Hematopoietic multipotent progenitor cell treated with erythropoietin and hydrocortisone succinate and interleukin-3 and kit ligand, for 6 days (in vitro differentiated cells): ENCODE results near the gene RNASE12.
"Not testable (repeated sequence)": the region's sequence is repeated elsewhere in the genome, so short reads cannot be mapped to it uniquely, and the experiment has no call there.

Experiments
- DNase-seq: peaks from one replicate; pipeline ENCODE4 v3.0.0-alpha.2; 2015

RNASE12 gene

GRCh38 chr14:20613094-20614037, 22.2 kb upstream of the RNASE12 start:
- DNase-seq, result peak; percentile 98

- no peak for DNase-seq
These were observed 21.2 kb upstream of the RNASE12 start for GRCh38 chr14:20612403-20612802.

GRCh38 chr14:20611277-20611676, 20.1 kb upstream of the RNASE12 start:
- DNase-seq, result no peak

GRCh38 chr14:20610002-20610765, 19.0 kb upstream of the RNASE12 start:
- peak; percentile 86 for DNase-seq

GRCh38 chr14:20609215-20610001, 18.2 kb upstream of the RNASE12 start:
- DNase-seq, result peak; percentile 96

- DNase-seq, result peak; percentile 7
These were observed 17.4 kb upstream of the RNASE12 start for GRCh38 chr14:20608383-20609110.

- no peak for DNase-seq
These were observed 16.4 kb upstream of the RNASE12 start for GRCh38 chr14:20607617-20608016.

- no peak for DNase-seq
These were observed 15.7 kb upstream of the RNASE12 start for GRCh38 chr14:20606902-20607242.

- DNase-seq, result peak; percentile 72
These were observed 15.2 kb upstream of the RNASE12 start for GRCh38 chr14:20606190-20606901.

- no peak for DNase-seq
These were observed 12.9 kb upstream of the RNASE12 start for GRCh38 chr14:20603813-20604690.

GRCh38 chr14:20602583-20602982, 11.4 kb upstream of the RNASE12 start:
- no peak for DNase-seq

GRCh38 chr14:20601522-20601921, 10.3 kb upstream of the RNASE12 start:
- DNase-seq, result no peak

- DNase-seq, result no peak
These were observed 5.9 kb upstream of the RNASE12 start for GRCh38 chr14:20597108-20597507.

- DNase-seq, result not testable (repeated sequence)
These were observed 4.5 kb upstream of the RNASE12 start for GRCh38 chr14:20595726-20596125.

GRCh38 chr14:20592574-20592973, 1.4 kb upstream of the RNASE12 start:
- DNase-seq, result no peak

- DNase-seq, result no peak
These were observed 3.6 kb downstream of the RNASE12 start, which contains the start of gene RNASE11 for GRCh38 chr14:20587489-20588154. Gene RNASE11, minus strand, starts transcription at chr14:20588001.

GRCh38 chr14:20583908-20584307, 7.3 kb downstream of the RNASE12 start:
- DNase-seq, result no peak

GRCh38 chr14:20583142-20583541, 8.0 kb downstream of the RNASE12 start:
- no peak for DNase-seq

GRCh38 chr14:20580242-20580641, 10.9 kb downstream of the RNASE12 start:
- peak; percentile 41 for DNase-seq
